H9 (cell line): ENCODE results near the gene RAPSN. TPM values are rescaled to one million over a fixed set of nuclear protein-coding genes. Genes with fewer than 3 reads are reported as not detected.

ENCODE experiments used
- DNase-seq: peaks from one replicate; pipeline ENCODE4 v3.0.0-alpha.2; 2017
- H2AFZ ChIP-seq: one replicate; pipeline ENCODE4 v1.6.1; 2013; ENCODE audit warnings: mild to moderate bottlenecking, low read length, control low read depth, moderate library complexity
- H2AK5ac ChIP-seq: 2 replicates; pipeline ENCODE4 v1.6.1; 2013; ENCODE audit warnings: low read length, control low read depth, mixed read lengths; ENCODE audit not compliant: insufficient read length
- H2BK120ac ChIP-seq: one replicate; pipeline ENCODE4 v1.6.1; 2013; ENCODE audit warnings: low read depth, mild to moderate bottlenecking, low read length, control low read depth, inconsistent platforms; ENCODE audit not compliant: poor library complexity, severe bottlenecking
- H2BK12ac ChIP-seq: 2 replicates; pipeline ENCODE4 v1.6.1; 2013; ENCODE audit warnings: low read length, control low read depth, mixed read lengths, low read depth; ENCODE audit not compliant: insufficient read length
- H2BK15ac ChIP-seq: 2 replicates; pipeline ENCODE4 v1.6.1; 2013; ENCODE audit warnings: low read depth, low read length, control low read depth
- H2BK20ac ChIP-seq: one replicate; pipeline ENCODE4 v1.6.1; 2013; ENCODE audit warnings: low read depth, mild to moderate bottlenecking, low read length, control low read depth, inconsistent platforms; ENCODE audit not compliant: poor library complexity, severe bottlenecking
- H2BK5ac ChIP-seq: 2 replicates; pipeline ENCODE4 v1.6.1; 2013; ENCODE audit warnings: low read length, control low read depth, mixed read lengths; ENCODE audit not compliant: insufficient read length
- H3K14ac ChIP-seq: 2 replicates; pipeline ENCODE4 v1.6.1; 2013; ENCODE audit warnings: low read length, control low read depth; ENCODE audit not compliant: insufficient read depth
- H3K18ac ChIP-seq: 2 replicates; pipeline ENCODE4 v1.6.1; 2013; ENCODE audit warnings: low read depth, mild to moderate bottlenecking, mixed read lengths, low read length, control low read depth; ENCODE audit not compliant: insufficient read length
- H3K23ac ChIP-seq: 2 replicates; pipeline ENCODE4 v1.6.1; 2013; ENCODE audit warnings: low read length, control low read depth, mixed read lengths, low read depth; ENCODE audit not compliant: insufficient read length
- H3K23me2 ChIP-seq: 2 replicates; pipeline ENCODE4 v1.6.1; 2013; ENCODE audit warnings: low read depth, mild to moderate bottlenecking, mixed read lengths, low read length, control low read depth; ENCODE audit not compliant: insufficient read length, poor library complexity, severe bottlenecking
- H3K27ac ChIP-seq: 2 replicates; pipeline ENCODE4 v1.5.1; 2013; ENCODE audit warnings: low read length, control low read depth, mixed read lengths, low read depth; ENCODE audit not compliant: insufficient read length
- H3K27me3 ChIP-seq: 2 replicates; pipeline ENCODE4 v1.6.1; 2013; ENCODE audit warnings: low read length, control low read depth, inconsistent platforms; ENCODE audit not compliant: insufficient read depth
- H3K4ac ChIP-seq: 2 replicates; pipeline ENCODE4 v1.6.1; 2013; ENCODE audit warnings: low read depth, mild to moderate bottlenecking, control low read depth, inconsistent platforms, low read length, moderate library complexity
- H3K4me1 ChIP-seq: 2 replicates; pipeline ENCODE4 v1.6.1; 2013; ENCODE audit warnings: low read length, control low read depth, inconsistent platforms; ENCODE audit not compliant: insufficient read depth
- H3K4me2 ChIP-seq: 2 replicates; pipeline ENCODE4 v1.6.1; 2013; ENCODE audit warnings: low read length, control low read depth, mixed read lengths; ENCODE audit not compliant: insufficient read length, insufficient read depth
- H3K56ac ChIP-seq: 2 replicates; pipeline ENCODE4 v1.6.1; 2013; ENCODE audit warnings: low read depth, mild to moderate bottlenecking, mixed read lengths, low read length, control low read depth; ENCODE audit not compliant: insufficient read length
- H3K79me1 ChIP-seq: 2 replicates; pipeline ENCODE4 v1.6.1; 2013; ENCODE audit warnings: low read depth, mild to moderate bottlenecking, moderate library complexity, low read length, control low read depth, inconsistent platforms; ENCODE audit not compliant: insufficient read depth, poor library complexity, severe bottlenecking
- H3K79me2 ChIP-seq: 2 replicates; pipeline ENCODE4 v1.6.1; 2013; ENCODE audit warnings: low read length, control low read depth, inconsistent platforms; ENCODE audit not compliant: insufficient read depth
- H3K9ac ChIP-seq: 2 replicates; pipeline ENCODE4 v1.6.1; 2013; ENCODE audit warnings: low read length, control low read depth, mixed read lengths; ENCODE audit not compliant: insufficient read length; ENCODE audit errors: extremely low read depth
- H3K9me3 ChIP-seq: one replicate; pipeline ENCODE4 v1.6.1; 2013; ENCODE audit warnings: low read depth, low read length, inconsistent platforms; ENCODE audit not compliant: control insufficient read depth
- H3T11ph ChIP-seq: one replicate; pipeline ENCODE4 v1.6.1; 2013; ENCODE audit warnings: mild to moderate bottlenecking, low read length, control low read depth, inconsistent platforms
- H4K20me1 ChIP-seq: one replicate; pipeline ENCODE4 v1.6.1; 2013; ENCODE audit not compliant: control insufficient read depth, insufficient read length, insufficient read depth
- H4K5ac ChIP-seq: 2 replicates; pipeline ENCODE4 v1.6.1; 2013; ENCODE audit warnings: low read depth, mild to moderate bottlenecking, mixed read lengths, low read length, control low read depth; ENCODE audit not compliant: insufficient read length
- H4K8ac ChIP-seq: replicated peaks from 2 replicates; pipeline ENCODE4 v1.6.1; 2013; ENCODE audit warnings: low read length, control low read depth, mixed read lengths, low read depth; ENCODE audit not compliant: insufficient read length
- H4K91ac ChIP-seq: 2 replicates; pipeline ENCODE4 v1.6.1; 2013; ENCODE audit warnings: low read depth, mild to moderate bottlenecking, moderate library complexity, mixed read lengths, low read length, control low read depth; ENCODE audit not compliant: insufficient read length
- H3K27ac Mint-ChIP-seq, 3 experiments: 2 replicates in 2 of 3; 3 replicates in 1 of 3; pipeline ENCODE4 v1.8.0; 2020 to 2021; ENCODE audit warnings: mixed read lengths in 3 of 3, mild to moderate bottlenecking in 1 of 3, moderate library complexity in 1 of 3
- H3K27me3 Mint-ChIP-seq: 2 replicates; pipeline ENCODE4 v1.8.0; 2021; ENCODE audit warnings: low read depth, mild to moderate bottlenecking, moderate library complexity, mixed read lengths
- H3K36me3 Mint-ChIP-seq, 3 experiments: 2 replicates in 2 of 3; 3 replicates in 1 of 3; pipeline ENCODE4 v1.8.0; 2020 to 2021; ENCODE audit warnings: low read depth in 3 of 3, mixed read lengths in 3 of 3; ENCODE audit not compliant: insufficient read depth in 1 of 3
- H3K4me1 Mint-ChIP-seq, 2 experiments: 2 replicates each; pipeline ENCODE4 v1.8.0; 2020; ENCODE audit warnings: mixed read lengths in 2 of 2
- H3K4me3 Mint-ChIP-seq, 2 experiments: 2 replicates in 1 of 2; 3 replicates in 1 of 2; pipeline ENCODE4 v1.8.0; 2020 to 2021; ENCODE audit warnings: mild to moderate bottlenecking in 2 of 2, mixed read lengths in 2 of 2, moderate library complexity in 1 of 2
- H3K9me3 Mint-ChIP-seq, 2 experiments: 2 replicates in 1 of 2; 3 replicates in 1 of 2; pipeline ENCODE4 v1.8.0; 2020; ENCODE audit warnings: mild to moderate bottlenecking in 2 of 2, mixed read lengths in 2 of 2, moderate library complexity in 1 of 2
- CTCF ChIP-seq: fragments of 200-600 bp; sonication (generic); conservative IDR thresholded peaks from 3 replicates; pipeline ENCODE4 v1.8.0; 2021; ENCODE audit warnings: antibody characterized with exemption, mild to moderate bottlenecking
- WGBS: extraction: QIAGEN DNeasy Blood & Tissue Kit; methylation state at CpG from one replicate; pipeline ENCODE4 v1.1.7; 2013; ENCODE audit warnings: missing lambda C conversion rate, low lambda C conversion rate, mixed read lengths; ENCODE audit not compliant: insufficient read length; ENCODE audit errors: extremely low coverage; 5-methylcytosine and 5-hydroxymethylcytosine counted together
- total RNA-seq: library from RNA; stranded (reverse); gene quantifications from 2 replicates; pipeline ENCODE4 v1.2.1, GENCODE V29; 2021

Gene RAPSN
- total RNA-seq, 1 experiment from 2014 or later, result 0.48 TPM

GRCh38 chr11:47466701-47467250 is 17.8 kb upstream of the RAPSN start:
- Histone ChIP-seq H4K8ac (no peak overlapping the region), H3K14ac (no peak overlapping the region), H2BK5ac (no peak overlapping the region), H3T11ph (no peak overlapping the region), H3K79me1 (no peaks in the 10 kb centered on the region), H2BK12ac (no peak overlapping the region), H3K4me1 (peaks cover 3% of the 10 kb centered on the region; the same call in 1 of the 2 replicates), H4K20me1 (no peaks in the 10 kb centered on the region), H3K18ac (no peak overlapping the region), H3K9me3 (no peaks in the 10 kb centered on the region), H3K27ac (no peak overlapping the region), H4K5ac (no peak overlapping the region), H3K23ac (no peak overlapping the region), H2BK20ac (no peak overlapping the region), H2BK120ac (no peak overlapping the region), H3K27me3 (no peaks in the 10 kb centered on the region), H4K91ac (no peak overlapping the region), H2AFZ (no peak overlapping the region), H3K4me2 (no peak overlapping the region), H2BK15ac (no peak overlapping the region), H3K9ac (no peak overlapping the region), H3K56ac (no peak overlapping the region), H3K4ac (no peak overlapping the region), H2AK5ac (no peak overlapping the region), H3K23me2 (no peaks in the 10 kb centered on the region), H3K79me2 (no peaks in the 10 kb centered on the region)
- H3K27ac Mint-ChIP-seq, result peak overlapping the region; percentile 29 to 80 (median 63); a peak in 5 of 7 replicates
- H3K9me3 Mint-ChIP-seq, result no peaks in the 10 kb centered on the region
- H3K4me1 Mint-ChIP-seq, result peaks cover 49 to 62% of the 10 kb centered on the region in 2 experiments
- DNase-seq, result no peak
- H3K27me3 Mint-ChIP-seq, result no peaks in the 10 kb centered on the region; the same call in none of the 2 replicates
- no peak for TF ChIP-seq CTCF
- H3K4me3 Mint-ChIP-seq, result no peak overlapping the region
- WGBS, result no CpG with 5 or more reads among the region's 4 CpGs
- H3K36me3 Mint-ChIP-seq, result peaks cover 20 to 66% (median 39%) of the 10 kb centered on the region in 3 experiments; a peak in 6 of 7 replicates
